Liver (tissue), 9 donors: ENCODE data around the gene NCOA3. TPM values are rescaled to one million over a fixed set of nuclear protein-coding genes. Genes with fewer than 3 reads are reported as not detected.
"Not testable (repeated sequence)": the region's sequence is repeated elsewhere in the genome, so short reads cannot be mapped to it uniquely, and the experiment has no call there.

Experiments used
- DNase-seq: peaks from one replicate; pipeline ENCODE4 v3.0.0-alpha.2; 2017; ENCODE audit warnings: low spot score
- H3K27ac ChIP-seq, 2 donors: one replicate each; pipeline ENCODE4 v1.7.0; 2013; ENCODE audit warnings: inconsistent platforms in 2 of 2, low read length in 2 of 2, control low read depth in 1 of 2, low read depth in 1 of 2, mild to moderate bottlenecking in 1 of 2
- H3K27me3 ChIP-seq, 4 donors: one replicate each; pipeline versions ENCODE4 v1.6.1 to v1.7.0; 2013; ENCODE audit warnings: low read length in 3 of 4, inconsistent platforms in 1 of 4, mild to moderate bottlenecking in 1 of 4, moderate library complexity in 1 of 4; ENCODE audit not compliant: control insufficient read depth in 4 of 4, insufficient read depth in 4 of 4
- H3K36me3 ChIP-seq, 4 donors: one replicate each; pipeline versions ENCODE4 v1.6.1 to v1.7.0; 2013; ENCODE audit warnings: low read length in 3 of 4, mild to moderate bottlenecking in 3 of 4, low read depth in 1 of 4, moderate library complexity in 1 of 4; ENCODE audit not compliant: control insufficient read depth in 4 of 4, insufficient read depth in 3 of 4
- H3K4me1 ChIP-seq, 4 donors: one replicate each; pipeline versions ENCODE4 v1.6.1 to v1.7.0; 2013; ENCODE audit warnings: low read length in 3 of 4, mild to moderate bottlenecking in 3 of 4, moderate library complexity in 1 of 4; ENCODE audit not compliant: control insufficient read depth in 4 of 4, insufficient read depth in 4 of 4
- H3K4me3 ChIP-seq, 3 donors: one replicate each; pipeline versions ENCODE4 v1.6.1 to v1.7.0; 2013; ENCODE audit warnings: low read length in 3 of 3, control low read depth in 1 of 3, low read depth in 1 of 3, mild to moderate bottlenecking in 1 of 3
- H3K9ac ChIP-seq, 2 donors: one replicate each; pipeline ENCODE4 v1.7.0; 2013; ENCODE audit warnings: low read length in 2 of 2, mild to moderate bottlenecking in 2 of 2, moderate library complexity in 2 of 2, control low read depth in 1 of 2, low read depth in 1 of 2
- H3K9me3 ChIP-seq, 4 donors: one replicate each; pipeline versions ENCODE4 v1.6.1 to v1.7.0; 2013; ENCODE audit warnings: low read length in 3 of 4; ENCODE audit not compliant: control insufficient read depth in 4 of 4
- ATF3 ChIP-seq: IDR thresholded peaks from 2 replicates; pipeline ENCODE4 v1.6.1; 2016; ENCODE audit warnings: antibody characterized with exemption
- CTCF ChIP-seq: fragments of 150-350 bp; IDR thresholded peaks from 2 replicates; pipeline ENCODE4 v1.5.1; 2017; ENCODE audit warnings: improper control_type of control experiment, low read depth, low read length; ENCODE audit not compliant: missing input control
- FOXA1 ChIP-seq: IDR thresholded peaks from 2 replicates; pipeline ENCODE4 v1.6.1; 2016; ENCODE audit warnings: antibody characterized with exemption
- FOXA2 ChIP-seq: IDR thresholded peaks from 2 replicates; pipeline ENCODE4 v1.6.1; 2016; ENCODE audit warnings: antibody characterized with exemption
- HNF4A ChIP-seq, 2 donors: conservative IDR thresholded peaks; 2 replicates each; pipeline ENCODE4 v1.6.1; 2016; ENCODE audit warnings: antibody characterized with exemption in 2 of 2, mild to moderate bottlenecking in 2 of 2
- HNF4G ChIP-seq: IDR thresholded peaks from 2 replicates; pipeline ENCODE4 v1.6.1; 2016; ENCODE audit warnings: antibody characterized with exemption
- JUND ChIP-seq, 2 donors: IDR thresholded peaks; 2 replicates each; pipeline ENCODE4 v1.6.1; 2016; ENCODE audit warnings: antibody characterized with exemption in 2 of 2
- MAX ChIP-seq: IDR thresholded peaks from 2 replicates; pipeline ENCODE4 v1.6.1; 2016; ENCODE audit warnings: antibody characterized with exemption
- NR2F2 ChIP-seq: IDR thresholded peaks from 2 replicates; pipeline ENCODE4 v1.6.1; 2016; ENCODE audit warnings: antibody characterized with exemption
- RAD21 ChIP-seq, 2 donors: IDR thresholded peaks; 2 replicates each; pipeline ENCODE4 v1.6.1; 2016; ENCODE audit warnings: antibody characterized with exemption in 2 of 2, mild to moderate bottlenecking in 2 of 2
- RXRA ChIP-seq, 2 donors: IDR thresholded peaks; 2 replicates each; pipeline ENCODE4 v1.6.1; 2017 to 2018; ENCODE audit warnings: antibody characterized with exemption in 2 of 2, mild to moderate bottlenecking in 1 of 2
- SP1 ChIP-seq: IDR thresholded peaks from 2 replicates; pipeline ENCODE4 v1.6.1; 2018; ENCODE audit warnings: antibody characterized with exemption, mild to moderate bottlenecking
- TAF1 ChIP-seq: conservative IDR thresholded peaks from 2 replicates; pipeline ENCODE4 v1.6.1; 2016; ENCODE audit warnings: antibody characterized with exemption, mild to moderate bottlenecking
- YY1 ChIP-seq: IDR thresholded peaks from 2 replicates; pipeline ENCODE4 v1.6.1; 2016; ENCODE audit warnings: antibody characterized with exemption, mild to moderate bottlenecking
- ZBTB33 ChIP-seq: IDR thresholded peaks from 2 replicates; pipeline ENCODE4 v1.6.1; 2016; ENCODE audit warnings: antibody characterized with exemption
- WGBS: extraction: QIAGEN DNeasy Blood & Tissue Kit; methylation state at CpG from one replicate; pipeline ENCODE4 v1.1.7; 2013; 5-methylcytosine and 5-hydroxymethylcytosine counted together
- polyA plus RNA-seq, 2 donors: library from polyadenylated mRNA; stranded (reverse) in 1 of 2; unstranded in 1 of 2; fragments of 200-250 nt in 1 of 2; fragments of >200 nt in 1 of 2; fragmentation: Nextera tagmentation in 1 of 2; extraction: Ambion mirVana in 1 of 2; gene quantifications; one replicate each; pipeline versions ENCODE4 v1.2.1 to v1.2.3, GENCODE V29; 2013 to 2015
- total RNA-seq, 2 donors: library from RNA; depleted of rRNA; stranded (reverse); fragments of >200 nt; gene quantifications; one replicate each; pipeline ENCODE4 v1.2.3, GENCODE V29; 2014
- donor health status: healthy.
- donor health status: healthy.
- donor health status: healthy.
- donor health status: healthy.
- donor health status: healthy.

NCOA3 gene
- total and polyA plus RNA-seq, 4 donors, result 3.8 to 18.2 (median 8.9) TPM

- Histone ChIP-seq H3K4me1 (peaks cover 0 to 23% (median 12%) of the 10 kb centered on the region in 4 donors), H3K36me3 (no peaks in the 10 kb centered on the region), H3K9me3 (no peaks in the 10 kb centered on the region), H3K9ac (peak overlapping the region in 1 of 2 donors; percentile 19), H3K27me3 (no peaks in the 10 kb centered on the region), H3K4me3 (no peak overlapping the region), H3K27ac (peak overlapping the region in 1 of 2 donors; percentile 3)
- TF ChIP-seq RXRA (IDR thresholded peaks at IDR 0.05) (peak in 1 of 2 donors; percentile 33), RAD21 (IDR thresholded peaks at IDR 0.05) (no peak), ATF3 (peak; percentile 23), HNF4A (conservative IDR thresholded peaks at IDR 0.05) (peak; percentile 40 to 50), SP1 (peak; percentile 45), ZBTB33 (no peak), YY1 (no peak), MAX (peak; percentile 20), JUND (IDR thresholded peaks at IDR 0.05) (peak in 1 of 2 donors; percentile 23), FOXA1 (no peak), NR2F2 (no peak), FOXA2 (no peak)
- 62% methylated on average over 7 of the region's 7 CpGs for WGBS
- DNase-seq, result no peak
Measured at GRCh38 chr20:47455133-47456040, 46.3 kb upstream of the NCOA3 start.

GRCh38 chr20:47456041-47456537 is 45.6 kb upstream of the NCOA3 start:
- H3K9me3 ChIP-seq, result no peaks in the 10 kb centered on the region
- H3K9ac ChIP-seq, result no peak overlapping the region

GRCh38 chr20:47456952-47457724 is 44.5 kb upstream of the NCOA3 start:
- H3K36me3 ChIP-seq, result no peaks in the 10 kb centered on the region
- WGBS, result 87% methylated on average over 13 of the region's 13 CpGs
- no peak overlapping the region for H3K27ac ChIP-seq
- no peaks in the 10 kb centered on the region for H3K27me3 ChIP-seq
- no peak overlapping the region for H3K9ac ChIP-seq
- TF ChIP-seq CTCF (no peak), NR2F2 (no peak), ATF3 (no peak), RAD21 (IDR thresholded peaks at IDR 0.05) (no peak), TAF1 (no peak), FOXA1 (no peak), HNF4G (no peak)
- no peaks in the 10 kb centered on the region for H3K9me3 ChIP-seq
- no peak for DNase-seq
- H3K4me3 ChIP-seq, result no peak overlapping the region
- H3K4me1 ChIP-seq, result peaks cover 0 to 14% (median 10%) of the 10 kb centered on the region in 4 donors

More at GRCh38 chr20:47456041-47456537, 45.6 kb upstream of the NCOA3 start:
- no peak overlapping the region for H3K27ac ChIP-seq
- WGBS, result over 99% methylated on average over 8 of the region's 8 CpGs
- no peaks in the 10 kb centered on the region for H3K27me3 ChIP-seq
- H3K36me3 ChIP-seq, result no peaks in the 10 kb centered on the region
- H3K4me3 ChIP-seq, result no peak overlapping the region
- H3K4me1 ChIP-seq, result peaks cover 0 to 20% (median 10%) of the 10 kb centered on the region in 4 donors
- TF ChIP-seq FOXA1 (no peak), SP1 (no peak), FOXA2 (no peak), RAD21 (IDR thresholded peaks at IDR 0.05) (no peak), JUND (IDR thresholded peaks at IDR 0.05) (no peak), HNF4A (conservative IDR thresholded peaks at IDR 0.05) (no peak)
- no peak for DNase-seq

GRCh38 chr20:47458280-47459050 is 43.2 kb upstream of the NCOA3 start:
- H3K9me3 ChIP-seq, result not testable (repeated sequence)
- 96% methylated on average over 8 of the region's 8 CpGs for WGBS

More at GRCh38 chr20:47458280-47459050, 43.2 kb upstream of the NCOA3 start:
- not testable (repeated sequence) for H3K9ac ChIP-seq, DNase-seq, H3K27me3 ChIP-seq, H3K36me3 ChIP-seq, H3K27ac ChIP-seq, H3K4me3 ChIP-seq
- peaks cover 2 to 14% (median 10%) of the 10 kb centered on the region in 4 donors for H3K4me1 ChIP-seq
